K562 (cell line): ENCODE measurements around the gene GCK. TPM values are rescaled to one million over a fixed set of nuclear protein-coding genes. Genes with fewer than 3 reads are reported as not detected.

Experiments
- DLX4 ChIP-seq: fragments of 250-450 bp; sonication (Bioruptor Pico); IDR thresholded peaks from 2 replicates; pipeline ENCODE4 v1.6.1; 2021; ENCODE audit warnings: mild to moderate bottlenecking
- DNMT1 ChIP-seq: fragments of 450-650 bp; IDR thresholded peaks from 2 replicates; pipeline ENCODE4 v1.6.1; 2016; ENCODE audit warnings: antibody characterized with exemption, mild to moderate bottlenecking
- FUS ChIP-seq: fragments of 200-400 bp; formaldehyde crosslinking; optimal IDR thresholded peaks from 2 replicates; pipeline ENCODE3; 2017; ENCODE audit warnings: low read depth, low read length
- HMG20A ChIP-seq: fragments of 450-650 bp; formaldehyde crosslinking; conservative IDR thresholded peaks from 2 replicates; pipeline ENCODE4 v1.4.0; 2020; ENCODE audit warnings: mild to moderate bottlenecking, mixed read lengths
- LEF1 ChIP-seq: fragments of 450-650 bp; IDR thresholded peaks from 2 replicates; pipeline ENCODE4 v1.6.1; 2016; ENCODE audit warnings: mild to moderate bottlenecking
- NR3C1 ChIP-seq: sonication (generic); formaldehyde crosslinking; IDR thresholded peaks from 2 replicates; pipeline ENCODE4 v1.8.1; 2022; ENCODE audit warnings: missing genetic modification reagents
- RBFOX2 ChIP-seq: fragments of 200-400 bp; formaldehyde crosslinking; IDR thresholded peaks from 2 replicates; pipeline ENCODE4 v1.6.1; 2017; ENCODE audit warnings: low read depth, mild to moderate bottlenecking, low read length, moderate library complexity
- ZBTB17 ChIP-seq: fragments of 450-650 bp; formaldehyde crosslinking; IDR thresholded peaks from 2 replicates; pipeline ENCODE4 v1.4.0; 2020; ENCODE audit warnings: mild to moderate bottlenecking
- ZC3H4 ChIP-seq: sonication (generic); formaldehyde crosslinking; IDR thresholded peaks from 2 replicates; pipeline ENCODE4 v1.9.0; 2021; ENCODE audit warnings: missing genetic modification reagents, borderline replicate concordance
- ZKSCAN3 ChIP-seq: fragments of 250-450 bp; sonication (Bioruptor Pico); IDR thresholded peaks from 2 replicates; pipeline ENCODE4 v1.4.0; 2020
- ZNF134 ChIP-seq: fragments of 250-450 bp; sonication (Bioruptor Pico); conservative IDR thresholded peaks from 2 replicates; pipeline ENCODE4 v1.4.0; 2020
- ZNF143 ChIP-seq: sonication (generic); formaldehyde crosslinking; IDR thresholded peaks from 2 replicates; pipeline ENCODE4 v1.9.0; 2022; ENCODE audit warnings: mild to moderate bottlenecking, missing genetic modification reagents
- ZNF174 ChIP-seq: fragments of 250-450 bp; sonication (Bioruptor Pico); IDR thresholded peaks from 2 replicates; pipeline ENCODE4 v1.4.0; 2020; ENCODE audit warnings: mild to moderate bottlenecking
- ZNF449 ChIP-seq: fragments of 250-450 bp; sonication (Bioruptor Pico); IDR thresholded peaks from 2 replicates; pipeline ENCODE4 v1.8.0; 2022; ENCODE audit warnings: moderate library complexity, mild to moderate bottlenecking, inconsistent platforms
- ZNF551 ChIP-seq: fragments of 250-450 bp; sonication (Bioruptor Pico); IDR thresholded peaks from 2 replicates; pipeline ENCODE4 v1.5.0; 2021; ENCODE audit warnings: mild to moderate bottlenecking, moderate library complexity
- ZNF740 ChIP-seq, 3 experiments: fragments of 200-800 bp in 1 of 3; sonication (Bioruptor generic) in 1 of 3; sonication (generic) in 1 of 3; formaldehyde crosslinking in 1 of 3; IDR thresholded peaks; 2 replicates each; pipeline versions ENCODE4 v1.6.1 to v1.8.0; 2016 to 2022; ENCODE audit warnings: mild to moderate bottlenecking in 2 of 3, missing compliant biosample characterization in 2 of 3, missing genetic modification characterization in 2 of 3, missing genetic modification reagents in 1 of 3
- polyA plus RNA-seq, 8 experiments: library from polyadenylated mRNA; depleted of rRNA in 4 of 8; stranded (reverse) in 5 of 8; unstranded in 3 of 8; fragments of >200 nt; fragmentation: Nextera tagmentation in 2 of 8; fragmentation: Illumina TruSeq in 1 of 8; extraction: Ambion mirVana in 2 of 8; extraction: Trizol in 1 of 8; gene quantifications; 2 replicates each; pipeline versions ENCODE4 v1.2.1 to v1.2.3, GENCODE V29; 2011 to 2014; ENCODE audit warnings: inconsistent platforms in 1 of 8, missing spikeins in 1 of 8
- total RNA-seq, 7 experiments: library from RNA; depleted of rRNA in 6 of 7; stranded (reverse); fragments of >200 nt in 6 of 7; fragmentation: Illumina TruSeq in 2 of 7; extraction: Trizol in 2 of 7; gene quantifications; 2 replicates each; pipeline versions ENCODE4 v1.2.1 to v1.2.3, GENCODE V29; 2011 to 2021; ENCODE audit warnings: low replicate concordance in 1 of 7
- TF ChIP-seq, protein P1 (sequence below): fragments of 250-450 bp; sonication (Bioruptor Pico); IDR thresholded peaks from 2 replicates; pipeline ENCODE4 v1.4.0; 2020; ENCODE audit warnings: borderline replicate concordance
- TF ChIP-seq, protein P2 (sequence below): fragments of 250-450 bp; sonication (Bioruptor Pico); IDR thresholded peaks from 2 replicates; pipeline ENCODE4 v1.4.0; 2020

The GCK gene
- total and polyA plus RNA-seq, 9 of the 15 experiments (the other 6 are each of a cell fraction or from before 2014, with no cell fraction given) = 0.11 to 0.55 (median 0.16) TPM; not detected in 3

DNA sequence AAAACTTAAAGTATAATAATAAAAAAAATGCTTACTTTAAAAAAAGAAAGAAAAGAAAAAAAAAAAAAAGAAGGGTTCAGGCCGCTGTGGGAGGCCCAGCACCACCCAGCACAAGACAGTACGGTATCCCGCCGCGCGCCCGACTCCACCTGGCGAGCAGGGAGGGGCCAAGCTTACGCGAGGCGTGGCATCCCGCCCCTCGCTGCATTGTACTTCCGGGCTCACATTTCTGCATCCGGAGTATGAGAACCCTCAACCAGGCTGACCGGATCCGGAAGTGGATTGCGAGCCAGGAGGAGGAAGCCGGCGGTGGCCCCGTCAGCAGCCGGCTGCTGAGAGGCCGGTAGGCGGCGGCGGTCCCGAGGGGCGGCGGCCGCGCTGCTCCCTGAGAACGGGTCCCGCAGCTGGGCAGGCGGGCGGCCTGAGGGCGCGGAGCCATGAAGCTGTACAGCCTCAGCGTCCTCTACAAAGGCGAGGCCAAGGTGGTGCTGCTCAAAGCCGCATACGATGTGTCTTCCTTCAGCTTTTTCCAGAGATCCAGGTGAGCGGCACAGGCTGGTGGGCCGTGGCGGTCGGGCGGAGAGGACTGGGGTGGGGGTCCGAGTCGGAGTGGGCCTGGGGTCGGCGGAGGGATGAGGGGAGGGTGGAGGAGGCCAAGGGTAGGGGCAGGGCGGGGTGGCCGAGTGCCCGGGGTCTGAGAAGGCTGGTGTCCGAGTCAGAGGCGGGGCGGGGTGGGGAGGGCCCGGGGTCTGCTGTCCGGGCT, 11.6 kb upstream of the GCK start, which contains the start of gene YKT6 (continued):
- TF ChIP-seq, protein P1, sequence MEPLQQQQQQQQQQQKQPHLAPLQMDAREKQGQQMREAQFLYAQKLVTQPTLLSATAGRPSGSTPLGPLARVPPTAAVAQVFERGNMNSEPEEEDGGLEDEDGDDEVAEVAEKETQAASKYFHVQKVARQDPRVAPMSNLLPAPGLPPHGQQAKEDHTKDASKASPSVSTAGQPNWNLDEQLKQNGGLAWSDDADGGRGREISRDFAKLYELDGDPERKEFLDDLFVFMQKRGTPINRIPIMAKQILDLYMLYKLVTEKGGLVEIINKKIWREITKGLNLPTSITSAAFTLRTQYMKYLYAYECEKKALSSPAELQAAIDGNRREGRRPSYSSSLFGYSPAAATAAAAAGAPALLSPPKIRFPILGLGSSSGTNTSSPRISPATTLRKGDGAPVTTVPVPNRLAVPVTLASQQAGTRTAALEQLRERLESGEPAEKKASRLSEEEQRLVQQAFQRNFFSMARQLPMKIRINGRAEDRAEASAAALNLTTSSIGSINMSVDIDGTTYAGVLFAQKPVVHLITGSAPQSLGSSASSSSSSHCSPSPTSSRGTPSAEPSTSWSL (CRISPR knock-in tag) = no peak
- no peak for TF ChIP-seq ZNF174 (CRISPR knock-in tag)
- peak; percentile 89 for TF ChIP-seq RBFOX2
- no peak for TF ChIP-seq HMG20A (CRISPR knock-in tag)
- TF ChIP-seq ZKSCAN3 (CRISPR knock-in tag) = no peak
- TF ChIP-seq ZBTB17 (CRISPR knock-in tag) = no peak
- no peak for TF ChIP-seq FUS
- TF ChIP-seq LEF1 = no peak
- TF ChIP-seq ZNF551 = no peak
- TF ChIP-seq DNMT1 = no peak
- TF ChIP-seq ZC3H4 (CRISPR knock-in tag) = no peak
- no peak for TF ChIP-seq DLX4 (CRISPR knock-in tag)
- TF ChIP-seq, protein P2, sequence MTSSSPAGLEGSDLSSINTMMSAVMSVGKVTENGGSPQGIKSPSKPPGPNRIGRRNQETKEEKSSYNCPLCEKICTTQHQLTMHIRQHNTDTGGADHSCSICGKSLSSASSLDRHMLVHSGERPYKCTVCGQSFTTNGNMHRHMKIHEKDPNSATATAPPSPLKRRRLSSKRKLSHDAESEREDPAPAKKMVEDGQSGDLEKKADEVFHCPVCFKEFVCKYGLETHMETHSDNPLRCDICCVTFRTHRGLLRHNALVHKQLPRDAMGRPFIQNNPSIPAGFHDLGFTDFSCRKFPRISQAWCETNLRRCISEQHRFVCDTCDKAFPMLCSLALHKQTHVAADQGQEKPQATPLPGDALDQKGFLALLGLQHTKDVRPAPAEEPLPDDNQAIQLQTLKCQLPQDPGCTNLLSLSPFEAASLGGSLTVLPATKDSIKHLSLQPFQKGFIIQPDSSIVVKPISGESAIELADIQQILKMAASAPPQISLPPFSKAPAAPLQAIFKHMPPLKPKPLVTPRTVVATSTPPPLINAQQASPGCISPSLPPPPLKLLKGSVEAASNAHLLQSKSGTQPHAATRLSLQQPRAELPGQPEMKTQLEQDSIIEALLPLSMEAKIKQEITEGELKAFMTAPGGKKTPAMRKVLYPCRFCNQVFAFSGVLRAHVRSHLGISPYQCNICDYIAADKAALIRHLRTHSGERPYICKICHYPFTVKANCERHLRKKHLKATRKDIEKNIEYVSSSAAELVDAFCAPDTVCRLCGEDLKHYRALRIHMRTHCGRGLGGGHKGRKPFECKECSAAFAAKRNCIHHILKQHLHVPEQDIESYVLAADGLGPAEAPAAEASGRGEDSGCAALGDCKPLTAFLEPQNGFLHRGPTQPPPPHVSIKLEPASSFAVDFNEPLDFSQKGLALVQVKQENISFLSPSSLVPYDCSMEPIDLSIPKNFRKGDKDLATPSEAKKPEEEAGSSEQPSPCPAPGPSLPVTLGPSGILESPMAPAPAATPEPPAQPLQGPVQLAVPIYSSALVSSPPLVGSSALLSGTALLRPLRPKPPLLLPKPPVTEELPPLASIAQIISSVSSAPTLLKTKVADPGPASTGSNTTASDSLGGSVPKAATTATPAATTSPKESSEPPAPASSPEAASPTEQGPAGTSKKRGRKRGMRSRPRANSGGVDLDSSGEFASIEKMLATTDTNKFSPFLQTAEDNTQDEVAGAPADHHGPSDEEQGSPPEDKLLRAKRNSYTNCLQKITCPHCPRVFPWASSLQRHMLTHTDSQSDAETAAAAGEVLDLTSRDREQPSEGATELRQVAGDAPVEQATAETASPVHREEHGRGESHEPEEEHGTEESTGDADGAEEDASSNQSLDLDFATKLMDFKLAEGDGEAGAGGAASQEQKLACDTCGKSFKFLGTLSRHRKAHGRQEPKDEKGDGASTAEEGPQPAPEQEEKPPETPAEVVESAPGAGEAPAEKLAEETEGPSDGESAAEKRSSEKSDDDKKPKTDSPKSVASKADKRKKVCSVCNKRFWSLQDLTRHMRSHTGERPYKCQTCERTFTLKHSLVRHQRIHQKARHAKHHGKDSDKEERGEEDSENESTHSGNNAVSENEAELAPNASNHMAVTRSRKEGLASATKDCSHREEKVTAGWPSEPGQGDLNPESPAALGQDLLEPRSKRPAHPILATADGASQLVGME = no peak
- TF ChIP-seq ZNF740 (CRISPR knock-in tag; IDR thresholded peaks at IDR 0.05) = no peak
- TF ChIP-seq ZNF740 (tag; IDR thresholded peaks at IDR 0.05) = no peak
- no peak for TF ChIP-seq ZNF134 (CRISPR knock-in tag)
- TF ChIP-seq ZNF143 = no peak
- no peak for TF ChIP-seq ZNF449
- TF ChIP-seq NR3C1 (CRISPR knock-in tag) = no peak
